Measurements from ENCODE around the gene POU2F1. TPM values are rescaled to one million over a fixed set of nuclear protein-coding genes. Genes with fewer than 3 reads are reported as not detected.

Gene POU2F1
- total RNA-seq, 1 donor from 2014 or later: 15.3 TPM

- Mint-ChIP-seq H3K36me3 (ENCODE audit: unreplicated experiment) (no peaks in the 10 kb centered on the region), H3K9me3 (ENCODE audit: unreplicated experiment) (no peaks in the 10 kb centered on the region), H3K4me3 (ENCODE audit: unreplicated experiment) (no peak overlapping the region), H3K4me1 (ENCODE audit: unreplicated experiment) (peaks cover 2% of the 10 kb centered on the region), H3K27me3 (ENCODE audit: unreplicated experiment) (peaks cover 18% of the 10 kb centered on the region), H3K27ac (ENCODE audit: unreplicated experiment) (no peak overlapping the region)
- no peak for TF ChIP-seq CTCF (IDR thresholded peaks at IDR 0.05)
- DNase-seq (ENCODE audit: extremely low spot score, unreplicated experiment): no peak
These were observed 213.2 kb downstream of the POU2F1 start for GRCh38 chr1:167433884-167434283.

- H3K4me1 Mint-ChIP-seq (ENCODE audit: unreplicated experiment): peaks cover 2% of the 10 kb centered on the region
- no peak overlapping the region for H3K4me3 Mint-ChIP-seq (ENCODE audit: unreplicated experiment)
- H3K27me3 Mint-ChIP-seq (ENCODE audit: unreplicated experiment): peaks cover 18% of the 10 kb centered on the region
- TF ChIP-seq CTCF (IDR thresholded peaks at IDR 0.05): no peak
- H3K27ac Mint-ChIP-seq (ENCODE audit: unreplicated experiment): no peak overlapping the region
- DNase-seq (ENCODE audit: extremely low spot score, unreplicated experiment): no peak
- H3K36me3 Mint-ChIP-seq (ENCODE audit: unreplicated experiment): no peaks in the 10 kb centered on the region
- H3K9me3 Mint-ChIP-seq (ENCODE audit: unreplicated experiment): no peaks in the 10 kb centered on the region
These were observed 213.6 kb downstream of the POU2F1 start for GRCh38 chr1:167434306-167434705.

GRCh38 chr1:167435484-167435883, 214.8 kb downstream of the POU2F1 start:
- Mint-ChIP-seq H3K36me3 (ENCODE audit: unreplicated experiment) (no peaks in the 10 kb centered on the region), H3K27ac (ENCODE audit: unreplicated experiment) (no peak overlapping the region), H3K4me1 (ENCODE audit: unreplicated experiment) (peaks cover 2% of the 10 kb centered on the region), H3K4me3 (ENCODE audit: unreplicated experiment) (no peak overlapping the region), H3K9me3 (ENCODE audit: unreplicated experiment) (no peaks in the 10 kb centered on the region), H3K27me3 (ENCODE audit: unreplicated experiment) (peaks cover 23% of the 10 kb centered on the region)
- DNase-seq (ENCODE audit: extremely low spot score, unreplicated experiment): no peak
- no peak for TF ChIP-seq CTCF (IDR thresholded peaks at IDR 0.05)

GRCh38 chr1:167438171-167439138, 217.8 kb downstream of the POU2F1 start:
- no peak for DNase-seq (ENCODE audit: extremely low spot score, unreplicated experiment)
- peaks cover 2% of the 10 kb centered on the region for H3K4me1 Mint-ChIP-seq (ENCODE audit: unreplicated experiment)
- peaks cover 26% of the 10 kb centered on the region for H3K27me3 Mint-ChIP-seq (ENCODE audit: unreplicated experiment)
- no peak for TF ChIP-seq CTCF (IDR thresholded peaks at IDR 0.05)
- no peak overlapping the region for H3K4me3 Mint-ChIP-seq (ENCODE audit: unreplicated experiment)
- no peak overlapping the region for H3K27ac Mint-ChIP-seq (ENCODE audit: unreplicated experiment)
- H3K36me3 Mint-ChIP-seq (ENCODE audit: unreplicated experiment): no peaks in the 10 kb centered on the region
- H3K9me3 Mint-ChIP-seq (ENCODE audit: unreplicated experiment): no peaks in the 10 kb centered on the region

- Mint-ChIP-seq H3K27me3 (ENCODE audit: unreplicated experiment) (peaks cover 30% of the 10 kb centered on the region), H3K36me3 (ENCODE audit: unreplicated experiment) (no peaks in the 10 kb centered on the region)
- peak; percentile 71 for DNase-seq (ENCODE audit: extremely low spot score, unreplicated experiment)
These were observed 218.8 kb downstream of the POU2F1 start for GRCh38 chr1:167439301-167439988.

More at GRCh38 chr1:167439301-167439988, 218.8 kb downstream of the POU2F1 start:
- Mint-ChIP-seq H3K9me3 (ENCODE audit: unreplicated experiment) (no peaks in the 10 kb centered on the region), H3K27ac (ENCODE audit: unreplicated experiment) (no peak overlapping the region), H3K4me3 (ENCODE audit: unreplicated experiment) (peak overlapping the region; percentile 45), H3K4me1 (ENCODE audit: unreplicated experiment) (peaks cover 2% of the 10 kb centered on the region)
- peak; percentile 22 for TF ChIP-seq CTCF (IDR thresholded peaks at IDR 0.05)

Measured in osteocyte (in vitro differentiated cells).